Stimulated activated naive CD8-positive, alpha-beta T cell treated with anti-CD3 and anti-CD28 coated beads, Interleukin-15, Interleukin-2, amounts not matched to agents 100 ng/mL and 50 ng/mL, for 24 hours (primary cell): ENCODE data around the gene SOST.
"Not testable (repeated sequence)": the region's sequence is repeated elsewhere in the genome, so short reads cannot be mapped to it uniquely, and the experiment has no call there.

Experiments
- H3K27ac Mint-ChIP-seq: one replicate; pipeline ENCODE4 v1.8.0; 2021; ENCODE audit warnings: mild to moderate bottlenecking, mixed read lengths
- H3K27me3 Mint-ChIP-seq: one replicate; pipeline ENCODE4 v1.8.0; 2021; ENCODE audit warnings: mixed read lengths
- H3K36me3 Mint-ChIP-seq: one replicate; pipeline ENCODE4 v1.8.0; 2021; ENCODE audit warnings: low read depth, mixed read lengths
- H3K4me1 Mint-ChIP-seq: one replicate; pipeline ENCODE4 v1.8.0; 2021; ENCODE audit warnings: low read depth, mixed read lengths
- H3K4me3 Mint-ChIP-seq: one replicate; pipeline ENCODE4 v1.8.0; 2021; ENCODE audit warnings: mild to moderate bottlenecking, mixed read lengths
- H3K9me3 Mint-ChIP-seq: one replicate; pipeline ENCODE4 v1.8.0; 2021; ENCODE audit warnings: mixed read lengths

The SOST gene

GRCh38 chr17:43758497-43759174, at the start of gene SOST:
TSS of gene SOST (minus strand) at chr17:43758791. CDS start at chr17:43758741, 50 bp downstream.
- H3K4me1 Mint-ChIP-seq: peaks cover 6% of the 10 kb centered on the region
- no peaks in the 10 kb centered on the region for H3K9me3 Mint-ChIP-seq
- H3K27ac Mint-ChIP-seq: no peak within 1 kb of the TSS
- no peaks in the 10 kb centered on the region for H3K36me3 Mint-ChIP-seq
- H3K4me3 Mint-ChIP-seq: no peak within 1 kb of the TSS
- H3K27me3 Mint-ChIP-seq: peaks cover 31% of the 10 kb centered on the region

GRCh38 chr17:43808076-43808475, 49.5 kb upstream of the SOST start:
- H3K9me3 Mint-ChIP-seq: no peaks in the 10 kb centered on the region
- no peaks in the 10 kb centered on the region for H3K4me1 Mint-ChIP-seq
- no peaks in the 10 kb centered on the region for H3K36me3 Mint-ChIP-seq
- H3K4me3 Mint-ChIP-seq: no peak overlapping the region
- peaks cover 18% of the 10 kb centered on the region for H3K27me3 Mint-ChIP-seq
- H3K27ac Mint-ChIP-seq: no peak overlapping the region

- Mint-ChIP-seq H3K4me3 (no peak overlapping the region), H3K4me1 (no peaks in the 10 kb centered on the region), H3K9me3 (no peaks in the 10 kb centered on the region), H3K36me3 (no peaks in the 10 kb centered on the region), H3K27ac (no peak overlapping the region), H3K27me3 (peaks cover 35% of the 10 kb centered on the region)
Measured at GRCh38 chr17:43805117-43805516, 46.5 kb upstream of the SOST start.

- no peak overlapping the region for H3K4me3 Mint-ChIP-seq
- no peaks in the 10 kb centered on the region for H3K36me3 Mint-ChIP-seq
- H3K9me3 Mint-ChIP-seq: no peaks in the 10 kb centered on the region
- H3K27me3 Mint-ChIP-seq: peaks cover 39% of the 10 kb centered on the region
- H3K27ac Mint-ChIP-seq: no peak overlapping the region
- no peaks in the 10 kb centered on the region for H3K4me1 Mint-ChIP-seq
Measured at GRCh38 chr17:43803758-43804157, 45.2 kb upstream of the SOST start.

GRCh38 chr17:43801844-43802243, 43.3 kb upstream of the SOST start:
- H3K4me3 Mint-ChIP-seq: no peak overlapping the region
- no peaks in the 10 kb centered on the region for H3K36me3 Mint-ChIP-seq
- no peaks in the 10 kb centered on the region for H3K4me1 Mint-ChIP-seq
- no peak overlapping the region for H3K27ac Mint-ChIP-seq
- H3K27me3 Mint-ChIP-seq: peaks cover 44% of the 10 kb centered on the region
- H3K9me3 Mint-ChIP-seq: no peaks in the 10 kb centered on the region

- H3K27ac Mint-ChIP-seq: no peak overlapping the region
- no peak overlapping the region for H3K4me3 Mint-ChIP-seq
- no peaks in the 10 kb centered on the region for H3K4me1 Mint-ChIP-seq
- H3K36me3 Mint-ChIP-seq: no peaks in the 10 kb centered on the region
- H3K27me3 Mint-ChIP-seq: peaks cover 53% of the 10 kb centered on the region
- no peaks in the 10 kb centered on the region for H3K9me3 Mint-ChIP-seq
Measured at GRCh38 chr17:43800736-43801135, 42.1 kb upstream of the SOST start.

GRCh38 chr17:43799047-43799446, 40.5 kb upstream of the SOST start:
- Mint-ChIP-seq H3K27ac (no peak overlapping the region), H3K36me3 (no peaks in the 10 kb centered on the region), H3K9me3 (no peaks in the 10 kb centered on the region), H3K4me3 (no peak overlapping the region), H3K27me3 (peaks cover 49% of the 10 kb centered on the region), H3K4me1 (no peaks in the 10 kb centered on the region)

GRCh38 chr17:43798024-43798423, 39.4 kb upstream of the SOST start:
- peaks cover 43% of the 10 kb centered on the region for H3K27me3 Mint-ChIP-seq
- H3K36me3 Mint-ChIP-seq, H3K4me3 Mint-ChIP-seq, H3K4me1 Mint-ChIP-seq, H3K27ac Mint-ChIP-seq, H3K9me3 Mint-ChIP-seq: not testable (repeated sequence)

- not testable (repeated sequence) for H3K27ac Mint-ChIP-seq, H3K4me3 Mint-ChIP-seq, H3K9me3 Mint-ChIP-seq, H3K36me3 Mint-ChIP-seq, H3K4me1 Mint-ChIP-seq
- H3K27me3 Mint-ChIP-seq: peaks cover 33% of the 10 kb centered on the region
Measured at GRCh38 chr17:43792668-43793067, 34.1 kb upstream of the SOST start.

- no peak overlapping the region for H3K27ac Mint-ChIP-seq
- no peaks in the 10 kb centered on the region for H3K36me3 Mint-ChIP-seq
- H3K4me3 Mint-ChIP-seq: no peak overlapping the region
- peaks cover 27% of the 10 kb centered on the region for H3K27me3 Mint-ChIP-seq
- no peaks in the 10 kb centered on the region for H3K4me1 Mint-ChIP-seq
- H3K9me3 Mint-ChIP-seq: no peaks in the 10 kb centered on the region
Measured at GRCh38 chr17:43791589-43791988, 33.0 kb upstream of the SOST start.

- Mint-ChIP-seq H3K27ac (no peak overlapping the region), H3K4me3 (no peak overlapping the region), H3K36me3 (no peaks in the 10 kb centered on the region), H3K9me3 (no peaks in the 10 kb centered on the region), H3K4me1 (no peaks in the 10 kb centered on the region), H3K27me3 (peaks cover 18% of the 10 kb centered on the region)
Measured at GRCh38 chr17:43790311-43790940, 31.8 kb upstream of the SOST start.

- Mint-ChIP-seq H3K36me3 (no peaks in the 10 kb centered on the region), H3K4me1 (no peaks in the 10 kb centered on the region), H3K27ac (no peak overlapping the region), H3K27me3 (peaks cover 16% of the 10 kb centered on the region), H3K9me3 (no peaks in the 10 kb centered on the region), H3K4me3 (no peak overlapping the region)
Measured at GRCh38 chr17:43789482-43789881, 30.9 kb upstream of the SOST start.

GRCh38 chr17:43788540-43788939, 29.9 kb upstream of the SOST start:
- H3K27ac Mint-ChIP-seq: no peak overlapping the region
- no peaks in the 10 kb centered on the region for H3K4me1 Mint-ChIP-seq
- no peaks in the 10 kb centered on the region for H3K36me3 Mint-ChIP-seq
- no peak overlapping the region for H3K4me3 Mint-ChIP-seq
- no peaks in the 10 kb centered on the region for H3K9me3 Mint-ChIP-seq
- peaks cover 13% of the 10 kb centered on the region for H3K27me3 Mint-ChIP-seq

- Mint-ChIP-seq H3K36me3 (no peaks in the 10 kb centered on the region), H3K27ac (no peak overlapping the region), H3K4me3 (no peak overlapping the region), H3K27me3 (peaks cover 18% of the 10 kb centered on the region), H3K9me3 (no peaks in the 10 kb centered on the region), H3K4me1 (no peaks in the 10 kb centered on the region)
Measured at GRCh38 chr17:43787728-43788127, 29.1 kb upstream of the SOST start.

- H3K27ac Mint-ChIP-seq: no peak overlapping the region
Measured at GRCh38 chr17:43784628-43785101, 26.1 kb upstream of the SOST start.

GRCh38 chr17:43784068-43784467, 25.5 kb upstream of the SOST start:
- Mint-ChIP-seq H3K4me3 (no peak overlapping the region), H3K36me3 (no peaks in the 10 kb centered on the region), H3K9me3 (no peaks in the 10 kb centered on the region), H3K27ac (no peak overlapping the region), H3K27me3 (peaks cover 40% of the 10 kb centered on the region), H3K4me1 (peaks cover 8% of the 10 kb centered on the region)

More at GRCh38 chr17:43784628-43785101, 26.1 kb upstream of the SOST start:
- Mint-ChIP-seq H3K4me3 (no peak overlapping the region), H3K9me3 (no peaks in the 10 kb centered on the region), H3K4me1 (peaks cover 2% of the 10 kb centered on the region), H3K27me3 (peaks cover 36% of the 10 kb centered on the region), H3K36me3 (no peaks in the 10 kb centered on the region)
